ENCODE results near the gene CCDC30. TPM values are rescaled to one million over a fixed set of nuclear protein-coding genes. Genes with fewer than 3 reads are reported as not detected.

Gene CCDC30
- total and polyA plus RNA-seq, 10 of the 15 experiments (the other 5 are each of a cell fraction or from before 2014, with no cell fraction given), result 0.46 to 1.8 (median 1.0) TPM

GRCh38 chr1:42427240-42427639 lies 35.8 kb upstream of the CCDC30 start:
- WGBS (ENCODE audit: insufficient coverage, insufficient replicate concordance, low lambda C conversion rate, missing lambda C conversion rate), result 48% methylated on average over 4 of the region's 4 CpGs
- no TSS peak for BruUV-seq (replicated peaks)
- Histone ChIP-seq H4K20me1 (ENCODE audit: control insufficient read depth, insufficient read depth) (no peaks in the 10 kb centered on the region), H3K27ac (ENCODE audit: control insufficient read depth, insufficient read depth) (no peak overlapping the region), H3K36me3 (ENCODE audit: control insufficient read depth in 2 of 2, insufficient read depth in 2 of 2, low read length in 1 of 2) (no peaks in the 10 kb centered on the region), H3K79me2 (ENCODE audit: control insufficient read depth, insufficient read depth, low read length) (no peaks in the 10 kb centered on the region), H3K27me3 (replicated peaks in 1 of 2; ENCODE audit: control insufficient read depth in 2 of 2, insufficient read depth in 2 of 2, low read length in 1 of 2) (no peaks in the 10 kb centered on the region), H2AFZ (ENCODE audit: control insufficient read depth, low read depth, low read length) (no peak overlapping the region), H3K9me3 (replicated peaks; ENCODE audit: control insufficient read depth, insufficient read depth, low read length) (no peaks in the 10 kb centered on the region), H3K9ac (ENCODE audit: control insufficient read depth, insufficient read depth, low read length) (no peak overlapping the region), H3K4me3 (no peak overlapping the region), H3K4me2 (ENCODE audit: control insufficient read depth, insufficient read depth) (no peak overlapping the region), H3K4me1 (ENCODE audit: control insufficient read depth, insufficient read depth, low read length) (no peaks in the 10 kb centered on the region)
- DNase-seq (ENCODE audit: low read depth, low spot score) (no peak), ATAC-seq (no peak), FAIRE-seq (no peak)
- ChIA-PET POLR2A (interaction anchor here (0.5 kb wide), 1 partner anchor 18 kb away, joined by 3 read pairs; no protein-coding TSS in a partner anchor), RAD21 (ENCODE audit: unreplicated experiment) (no interaction called here), CTCF (interaction anchor here (1.1 kb wide), 1 partner anchor 264 kb away, joined by 5 read pairs; no protein-coding TSS in a partner anchor), SMC1A (ENCODE audit: uncharacterized antibody, unreplicated experiment) (no interaction called here)
- intact Hi-C loops (cut with micrococcal nuclease; ENCODE audit: unreplicated experiment) (no loop called here), in situ Hi-C loops (cut with MboI) (no loop called here)
- TF ChIP-seq TARDBP (IDR thresholded peaks at IDR 0.05; ENCODE audit: borderline replicate concordance), result no peak
- TF ChIP-seq CREB1 (IDR thresholded peaks at IDR 0.05; ENCODE audit: low read depth), result no peak
- TF ChIP-seq MYB (IDR thresholded peaks at IDR 0.05; ENCODE audit: borderline replicate concordance, low read depth, low read length), result no peak
- no peak for TF ChIP-seq ETV6 (conservative IDR thresholded peaks at IDR 0.05 in 1 of 2, IDR thresholded peaks at IDR 0.05 in 1 of 2; ENCODE audit: borderline replicate concordance in 1 of 2, low read depth in 1 of 2)
- no peak for TF ChIP-seq SIX5 (IDR thresholded peaks at IDR 0.05; ENCODE audit: low read depth, low read length, severe bottlenecking)
- no peak for TF ChIP-seq NKRF (conservative IDR thresholded peaks at IDR 0.05)
- TF ChIP-seq REST (IDR thresholded peaks at IDR 0.05; ENCODE audit: low read depth, low read length), result no peak
- TF ChIP-seq NFYB (IDR thresholded peaks at IDR 0.05; ENCODE audit: insufficient read depth, low read depth, low read length), result no peak
- TF ChIP-seq CUX1 (IDR thresholded peaks at IDR 0.05; ENCODE audit: insufficient replicate concordance, low read depth, low read length), result no peak
- no peak for TF ChIP-seq SUZ12 (IDR thresholded peaks at IDR 0.05; ENCODE audit: unreplicated experiment)
- no peak for TF ChIP-seq HDAC6 (IDR thresholded peaks at IDR 0.05; ENCODE audit: unreplicated experiment)
- TF ChIP-seq POLR2AphosphoS2 (IDR thresholded peaks at IDR 0.05; ENCODE audit: low read depth, low read length), result no peak

All from GM12878 (cell line).